NCI-H82 treated with DMSO at 0.1 percent for 48 hours (cell line): ENCODE measurements around the gene TBL3.

Experiments used
- DNase-seq: peaks from one replicate; lab custom pipeline; 2025; ENCODE audit not compliant: unreplicated experiment; lab: John Stamatoyannopoulos, UW

The TBL3 gene

GRCh38 chr16:1981398-1981836 is 9.6 kb downstream of the TBL3 start, which contains the start of gene NOXO1:
Gene NOXO1 (minus strand): TSS chr16:1981469. CDS start chr16:1981179, 290 bp downstream.
- no peak for DNase-seq

GRCh38 chr16:1982013-1982433 is 10.2 kb downstream of the TBL3 start:
- DNase-seq = no peak

- DNase-seq = no peak
These were observed 11.2 kb downstream of the TBL3 start for GRCh38 chr16:1982991-1983543.

- DNase-seq = peak; percentile 64
These were observed 11.9 kb downstream of the TBL3 start, which contains the start of gene GFER for GRCh38 chr16:1983544-1984346. Gene GFER (plus strand): TSS chr16:1984193. CDS start chr16:1984219, 26 bp downstream.

GRCh38 chr16:1984347-1985225 is 12.7 kb downstream of the TBL3 start:
- no peak for DNase-seq

- no peak for DNase-seq
These were observed 13.8 kb downstream of the TBL3 start for GRCh38 chr16:1985466-1986150.

GRCh38 chr16:1987198-1987597 is 15.3 kb downstream of the TBL3 start:
- DNase-seq = no peak

GRCh38 chr16:1989209-1990100 is 17.6 kb downstream of the TBL3 start, which contains the start of gene SYNGR3:
Gene SYNGR3 (plus strand): TSS chr16:1989970. CDS start chr16:1990103, 133 bp downstream.
- DNase-seq = no peak

- DNase-seq = no peak
These were observed 18.2 kb downstream of the TBL3 start for GRCh38 chr16:1990101-1990350.

GRCh38 chr16:1990351-1991134 is 18.7 kb downstream of the TBL3 start:
- no peak for DNase-seq

- DNase-seq = no peak
These were observed 19.3 kb downstream of the TBL3 start for GRCh38 chr16:1991135-1991551.

- DNase-seq = no peak
These were observed 19.7 kb downstream of the TBL3 start for GRCh38 chr16:1991588-1991947.

GRCh38 chr16:1991948-1992703 is 20.3 kb downstream of the TBL3 start:
- DNase-seq = no peak

- DNase-seq = no peak
These were observed 21.0 kb downstream of the TBL3 start for GRCh38 chr16:1992704-1993317.

GRCh38 chr16:1993731-1994131 is 21.9 kb downstream of the TBL3 start:
- DNase-seq = no peak

GRCh38 chr16:1997494-1998359 is 25.9 kb downstream of the TBL3 start:
- DNase-seq = no peak

- no peak for DNase-seq
These were observed 26.5 kb downstream of the TBL3 start for GRCh38 chr16:1998360-1998835.
